ES-I3 (cell line): Measurements from ENCODE around the gene BIRC6.

Experiments
- H3K36me3 ChIP-seq: 2 replicates; pipeline ENCODE4 v1.6.1; 2013; ENCODE audit warnings: mild to moderate bottlenecking, low read length, control low read depth, moderate library complexity; ENCODE audit not compliant: insufficient read depth
- H3K4me1 ChIP-seq: 2 replicates; pipeline ENCODE4 v1.6.1; 2013; ENCODE audit warnings: mild to moderate bottlenecking, control low read depth, low read length; ENCODE audit not compliant: insufficient read depth
- H3K9ac ChIP-seq: 2 replicates; pipeline ENCODE4 v1.6.1; 2013; ENCODE audit warnings: low read depth, mild to moderate bottlenecking, low read length, moderate library complexity
- H3K9me3 ChIP-seq: 2 replicates; pipeline ENCODE4 v1.6.1; 2013; ENCODE audit warnings: mild to moderate bottlenecking, low read length, moderate library complexity; ENCODE audit not compliant: control insufficient read depth, insufficient read depth

Gene BIRC6

DNA sequence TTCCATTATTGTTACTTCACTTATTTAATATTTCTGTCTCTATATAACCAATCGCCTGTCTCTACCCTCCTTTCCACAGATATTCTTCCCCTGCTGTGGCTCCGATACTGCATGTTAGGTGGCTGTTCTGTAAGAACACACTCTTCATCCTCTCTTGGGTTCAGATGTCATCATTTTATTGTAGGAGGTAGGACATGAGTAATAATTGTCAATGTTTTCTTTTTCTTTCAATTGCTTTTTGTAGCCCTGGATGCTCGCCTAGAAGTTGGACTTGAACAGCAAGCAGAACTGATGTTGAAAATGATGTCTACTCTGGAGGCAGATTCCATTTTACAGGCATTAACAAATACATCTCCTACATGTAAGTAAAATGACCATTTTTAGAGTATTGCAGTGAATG, 128.6 kb downstream of the BIRC6 start:
- peaks cover 10% of the 10 kb centered on the region for H3K36me3 ChIP-seq
- H3K9me3 ChIP-seq = no peaks in the 10 kb centered on the region
- no peak overlapping the region for H3K9ac ChIP-seq
- no peaks in the 10 kb centered on the region for H3K4me1 ChIP-seq

DNA sequence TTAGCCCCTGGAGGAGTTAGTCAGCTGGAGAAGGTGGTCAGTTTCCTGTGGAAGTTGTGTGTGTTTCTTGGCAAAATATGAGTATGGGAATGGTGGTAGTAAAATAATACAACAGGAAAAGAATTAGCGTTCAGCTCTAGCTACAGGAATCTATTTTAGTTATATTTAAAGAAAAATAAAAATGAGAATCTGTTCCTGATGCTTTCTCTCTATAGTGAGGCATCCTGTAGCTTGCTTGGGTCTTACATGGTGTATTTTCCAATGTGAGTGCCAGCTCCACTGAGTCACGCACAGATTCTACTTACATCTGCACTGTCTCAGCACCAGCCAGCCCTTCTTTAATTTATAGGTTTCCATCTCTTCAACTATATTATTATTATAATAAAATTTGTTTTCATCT, 132.2 kb downstream of the BIRC6 start:
- H3K36me3 ChIP-seq = peaks cover 10% of the 10 kb centered on the region
- H3K4me1 ChIP-seq = no peaks in the 10 kb centered on the region
- no peaks in the 10 kb centered on the region for H3K9me3 ChIP-seq
- no peak overlapping the region for H3K9ac ChIP-seq

DNA sequence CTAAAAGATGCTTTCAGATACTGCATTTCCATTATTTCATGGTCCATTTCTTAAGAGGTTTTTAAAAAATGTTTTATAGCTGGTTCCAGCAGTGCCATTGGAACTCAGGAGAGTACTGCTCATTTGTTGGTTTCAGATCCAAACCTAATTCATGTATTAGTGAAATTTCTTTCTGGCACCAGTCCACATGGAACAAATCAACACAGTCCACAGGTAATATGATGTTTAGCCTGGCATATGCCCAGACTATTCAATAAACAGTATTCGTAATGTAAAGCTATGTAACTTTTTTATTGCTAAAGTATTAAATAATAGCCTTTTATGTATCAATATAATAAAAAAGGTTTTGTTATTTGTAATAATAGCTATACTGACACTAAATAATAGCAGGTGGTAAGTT, 134.5 kb downstream of the BIRC6 start:
- H3K4me1 ChIP-seq = peaks cover 5% of the 10 kb centered on the region; the same call in 1 of the 2 replicates
- no peaks in the 10 kb centered on the region for H3K9me3 ChIP-seq
- peaks cover 7% of the 10 kb centered on the region for H3K36me3 ChIP-seq
- H3K9ac ChIP-seq = no peak overlapping the region

DNA sequence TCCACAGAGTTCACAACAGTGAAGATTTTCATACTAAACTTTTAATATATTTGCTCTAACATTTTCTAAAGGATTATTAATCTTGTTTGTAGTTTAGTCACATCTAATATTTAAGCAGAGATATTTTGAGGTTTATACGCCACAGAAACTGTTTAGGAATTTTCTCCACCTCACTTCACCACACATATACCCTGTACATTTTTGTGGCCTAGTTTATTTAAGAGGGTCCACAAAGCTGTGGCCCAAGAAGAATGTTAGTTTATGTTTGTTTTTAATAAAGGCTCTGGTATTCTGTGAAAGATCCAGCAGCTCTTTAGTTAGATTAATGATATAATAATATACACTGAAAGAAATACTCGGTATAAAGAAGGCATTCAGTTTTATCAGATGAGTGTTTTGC, 138.3 kb downstream of the BIRC6 start:
- no peak overlapping the region for H3K9ac ChIP-seq
- H3K4me1 ChIP-seq = peaks cover 10% of the 10 kb centered on the region; the same call in 1 of the 2 replicates
- no peaks in the 10 kb centered on the region for H3K9me3 ChIP-seq
- 0 out of 2 replicates have a peak, but pooled peaks cover 4% of the 10 kb centered on the region for H3K36me3 ChIP-seq

DNA sequence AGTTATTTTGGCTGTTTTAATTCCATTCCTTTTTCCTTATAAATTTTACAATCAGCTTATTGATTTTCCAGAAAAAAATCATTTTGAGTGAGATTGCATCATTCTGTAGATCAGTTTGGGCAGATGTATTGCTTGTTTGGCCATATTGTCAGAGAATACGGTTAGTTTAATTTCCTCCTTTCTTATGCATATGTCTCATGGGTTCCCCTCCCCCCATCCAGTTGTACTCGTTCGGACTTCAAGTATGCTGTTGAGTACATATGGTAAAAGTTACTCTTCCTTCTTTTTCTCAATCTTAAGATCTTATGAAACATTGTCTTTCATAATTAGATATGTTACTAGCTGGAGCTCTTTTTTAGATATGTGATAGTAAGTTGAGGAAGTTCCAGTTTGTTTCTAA, 139.8 kb downstream of the BIRC6 start:
- Histone ChIP-seq H3K9me3 (no peaks in the 10 kb centered on the region), H3K4me1 (peaks cover 10% of the 10 kb centered on the region; the same call in 1 of the 2 replicates), H3K36me3 (0 out of 2 replicates have a peak, but pooled peaks cover 3% of the 10 kb centered on the region), H3K9ac (no peak overlapping the region)

DNA sequence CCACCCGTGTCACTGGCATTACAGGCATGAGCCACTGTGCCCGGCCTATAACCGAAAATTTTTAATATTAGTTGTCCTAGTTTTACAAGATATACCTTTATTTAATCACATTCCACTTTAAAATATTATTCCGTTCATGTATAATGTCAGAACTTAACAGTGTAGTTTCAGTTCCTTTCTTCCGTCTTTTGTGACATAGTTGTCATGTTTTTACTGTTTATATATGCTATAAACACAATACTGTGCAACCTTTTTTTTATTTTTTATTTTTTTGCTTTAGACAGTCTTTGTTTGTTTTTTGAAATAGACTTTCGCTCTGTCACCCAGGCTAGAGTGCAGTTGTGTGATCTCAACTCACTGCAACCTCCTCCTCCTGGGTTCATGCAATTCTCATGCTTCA, 141.5 kb downstream of the BIRC6 start:
- peaks cover 10% of the 10 kb centered on the region; the same call in 1 of the 2 replicates for H3K4me1 ChIP-seq
- 0 out of 2 replicates have a peak, but pooled peaks cover 3% of the 10 kb centered on the region for H3K36me3 ChIP-seq
- H3K9me3 ChIP-seq = no peaks in the 10 kb centered on the region
- no peak overlapping the region for H3K9ac ChIP-seq

DNA sequence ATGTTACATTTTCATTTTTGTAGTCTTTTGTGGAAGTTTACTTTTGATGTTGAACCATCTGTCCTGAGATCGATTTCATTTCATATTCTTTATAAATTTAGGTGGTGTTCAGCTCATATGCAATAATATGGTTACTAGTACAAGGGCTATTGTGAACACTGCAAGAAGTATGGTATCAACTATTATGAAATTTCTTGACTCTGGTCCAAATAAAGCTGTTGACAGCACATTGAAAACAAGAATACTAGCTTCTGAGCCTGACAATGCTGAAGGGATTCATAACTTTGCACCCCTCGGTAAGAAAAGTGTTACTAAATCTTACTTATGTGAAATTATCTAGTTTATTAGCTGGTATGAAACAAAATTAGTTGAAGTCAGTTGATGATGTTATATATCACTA, 146.1 kb downstream of the BIRC6 start:
- Histone ChIP-seq H3K36me3 (peaks cover 5% of the 10 kb centered on the region; the same call in 1 of the 2 replicates), H3K9me3 (no peaks in the 10 kb centered on the region), H3K9ac (no peak overlapping the region), H3K4me1 (no peaks in the 10 kb centered on the region)

DNA sequence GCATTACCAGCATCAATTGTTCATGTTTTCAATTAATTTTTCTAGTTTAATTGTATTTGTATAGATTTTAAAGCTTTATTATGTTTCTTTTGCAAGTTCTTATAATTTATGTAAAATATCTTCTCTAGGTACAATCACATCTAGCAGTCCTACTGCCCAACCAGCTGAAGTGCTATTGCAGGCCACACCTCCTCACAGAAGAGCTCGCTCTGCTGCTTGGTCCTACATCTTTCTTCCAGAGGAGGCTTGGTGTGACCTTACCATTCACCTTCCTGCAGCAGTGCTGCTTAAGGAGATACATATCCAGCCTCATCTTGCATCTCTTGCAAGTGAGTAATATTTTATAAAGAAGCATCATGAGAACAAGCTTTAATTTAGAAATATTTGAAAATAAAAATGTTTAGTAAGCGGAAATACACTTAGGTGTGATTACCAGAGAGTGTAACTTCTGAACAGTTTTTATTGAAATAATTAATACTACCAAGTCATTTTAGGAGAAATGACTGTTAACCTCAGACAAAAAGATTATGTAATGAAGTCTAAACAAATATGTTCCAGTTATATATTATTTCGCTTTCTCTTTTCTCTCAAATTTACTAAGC, 148.2 kb downstream of the BIRC6 start:
- H3K4me1 ChIP-seq = no peaks in the 10 kb centered on the region
- no peaks in the 10 kb centered on the region for H3K9me3 ChIP-seq
- no peak overlapping the region for H3K9ac ChIP-seq
- H3K36me3 ChIP-seq = peaks cover 3% of the 10 kb centered on the region; the same call in 1 of the 2 replicates

DNA sequence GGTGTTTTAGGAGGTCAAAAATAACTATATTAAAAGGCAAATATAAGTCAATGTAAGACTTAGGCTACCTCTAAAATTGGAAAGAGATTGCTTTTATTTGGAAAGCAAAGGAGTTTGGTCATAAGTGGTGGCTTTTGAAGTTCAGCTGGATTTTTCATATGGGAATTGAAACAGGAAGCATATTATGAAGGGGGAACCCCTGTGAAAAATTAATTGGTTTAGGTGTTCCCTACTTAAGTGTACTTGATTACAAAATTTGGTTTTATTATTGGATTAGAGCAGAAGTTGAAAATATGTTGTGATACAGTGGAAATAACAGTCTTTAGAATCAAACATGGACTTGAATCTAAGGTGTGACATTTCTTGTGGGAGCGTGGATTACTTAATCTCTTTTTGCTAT, 149.6 kb downstream of the BIRC6 start:
- peaks cover 3% of the 10 kb centered on the region; the same call in 1 of the 2 replicates for H3K36me3 ChIP-seq

DNA sequence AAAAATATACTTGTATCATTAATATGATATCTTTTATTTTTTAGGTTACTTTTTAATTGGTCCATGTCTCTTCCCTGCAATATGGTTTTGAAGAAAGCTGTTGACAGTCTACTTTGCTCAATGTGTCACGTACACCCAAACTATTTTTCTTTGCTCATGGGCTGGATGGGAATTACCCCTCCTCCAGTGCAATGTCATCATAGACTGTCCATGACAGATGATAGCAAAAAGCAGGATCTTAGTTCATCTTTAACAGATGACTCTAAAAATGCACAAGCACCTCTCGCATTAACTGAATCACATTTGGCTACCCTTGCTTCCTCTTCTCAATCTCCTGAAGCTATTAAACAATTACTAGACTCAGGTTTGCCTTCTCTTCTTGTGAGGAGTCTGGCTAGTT, 158.1 kb downstream of the BIRC6 start:
- Histone ChIP-seq H3K36me3 (peaks cover 8% of the 10 kb centered on the region; the same call in 1 of the 2 replicates), H3K9ac (no peak overlapping the region), H3K9me3 (no peaks in the 10 kb centered on the region), H3K4me1 (no peaks in the 10 kb centered on the region)

More for the DNA sequence above, 149.6 kb downstream of the BIRC6 start:
- no peak overlapping the region for H3K9ac ChIP-seq
- no peaks in the 10 kb centered on the region for H3K4me1 ChIP-seq
- no peaks in the 10 kb centered on the region for H3K9me3 ChIP-seq

DNA sequence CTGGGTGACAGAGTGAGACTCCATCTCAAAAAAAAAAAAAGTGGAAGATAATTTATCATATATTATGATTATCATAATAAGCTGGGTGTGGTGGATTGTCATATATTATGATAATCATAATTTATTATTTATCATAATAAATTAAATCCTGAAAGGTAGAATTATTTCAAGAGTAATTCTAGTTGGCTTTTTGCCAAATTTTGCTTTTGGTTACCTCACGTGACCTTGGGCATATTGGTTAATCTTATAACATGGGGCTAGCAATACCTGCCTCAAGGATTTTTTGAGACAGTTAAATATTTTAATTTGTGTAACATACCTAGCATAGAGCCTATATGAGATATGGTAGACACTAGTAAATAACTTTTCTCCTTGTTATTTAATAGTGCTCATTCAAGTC, 159.7 kb downstream of the BIRC6 start:
- no peaks in the 10 kb centered on the region for H3K4me1 ChIP-seq

DNA sequence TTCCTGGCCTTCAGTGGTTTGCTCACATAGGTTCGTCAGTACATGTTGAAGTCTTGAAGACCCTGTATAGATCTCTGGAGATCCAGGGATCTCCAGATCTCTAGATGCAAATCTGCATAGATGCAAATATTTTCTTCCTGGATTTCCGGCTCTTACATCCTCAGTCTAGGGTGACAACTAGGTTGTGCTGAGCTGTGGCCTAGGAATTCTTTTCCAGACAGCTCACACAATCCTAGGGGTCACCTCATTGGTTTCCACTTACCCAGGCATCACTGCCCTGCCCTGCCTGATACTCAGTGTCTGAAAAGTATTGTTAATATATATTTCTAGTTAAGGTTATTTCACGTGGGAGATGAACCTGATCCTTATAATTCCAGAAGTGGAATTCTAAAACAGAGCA, 165.9 kb downstream of the BIRC6 start:
- Histone ChIP-seq H3K36me3 (peaks cover 10% of the 10 kb centered on the region; the same call in 1 of the 2 replicates), H3K9me3 (no peaks in the 10 kb centered on the region), H3K9ac (no peak overlapping the region), H3K4me1 (no peaks in the 10 kb centered on the region)

More for the DNA sequence above, 159.7 kb downstream of the BIRC6 start:
- Histone ChIP-seq H3K36me3 (peaks cover 8% of the 10 kb centered on the region; the same call in 1 of the 2 replicates), H3K9me3 (no peaks in the 10 kb centered on the region), H3K9ac (no peak overlapping the region)

DNA sequence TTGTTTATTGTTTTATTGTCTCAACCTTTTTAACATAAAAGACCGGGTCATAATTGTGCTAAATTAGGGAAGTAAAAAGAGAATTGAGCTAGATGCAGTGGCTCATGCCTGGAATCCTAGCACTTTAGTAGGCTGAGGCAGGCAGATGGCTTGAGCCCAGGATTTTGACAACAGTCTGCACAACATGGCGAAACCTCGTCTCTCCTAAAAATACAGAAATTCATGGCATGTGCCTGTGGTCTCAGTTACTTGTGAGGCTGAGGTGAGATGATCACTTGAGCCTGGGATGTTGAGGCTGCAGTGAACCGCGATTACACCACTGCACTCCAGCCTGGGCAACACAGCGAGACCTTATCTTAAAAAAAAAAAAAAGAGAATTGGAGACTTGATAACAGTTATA, 166.9 kb downstream of the BIRC6 start:
- H3K4me1 ChIP-seq = no peaks in the 10 kb centered on the region
- no peaks in the 10 kb centered on the region for H3K9me3 ChIP-seq
- H3K36me3 ChIP-seq = peaks cover 10% of the 10 kb centered on the region; the same call in 1 of the 2 replicates
- no peak overlapping the region for H3K9ac ChIP-seq

DNA sequence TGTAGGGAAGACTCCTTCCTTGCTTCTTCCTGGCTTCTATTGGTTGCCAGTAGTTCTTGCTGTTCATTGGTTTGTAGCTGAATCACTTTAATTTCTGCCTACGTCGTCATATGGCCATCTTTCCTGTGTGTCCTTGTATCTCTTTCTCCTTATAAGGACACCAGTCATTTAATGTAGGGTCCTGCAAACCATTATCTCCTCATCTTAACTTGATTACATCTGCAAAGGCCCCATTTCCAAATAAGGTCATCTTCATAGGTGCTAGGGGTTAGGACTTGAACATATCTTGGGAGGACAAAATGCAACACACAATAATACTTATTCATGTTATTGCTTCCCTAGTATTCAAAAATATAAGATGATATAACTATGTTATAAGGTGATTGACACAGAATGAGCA, 175.5 kb downstream of the BIRC6 start:
- Histone ChIP-seq H3K4me1 (no peaks in the 10 kb centered on the region), H3K36me3 (no peaks in the 10 kb centered on the region), H3K9ac (no peak overlapping the region), H3K9me3 (no peaks in the 10 kb centered on the region)

DNA sequence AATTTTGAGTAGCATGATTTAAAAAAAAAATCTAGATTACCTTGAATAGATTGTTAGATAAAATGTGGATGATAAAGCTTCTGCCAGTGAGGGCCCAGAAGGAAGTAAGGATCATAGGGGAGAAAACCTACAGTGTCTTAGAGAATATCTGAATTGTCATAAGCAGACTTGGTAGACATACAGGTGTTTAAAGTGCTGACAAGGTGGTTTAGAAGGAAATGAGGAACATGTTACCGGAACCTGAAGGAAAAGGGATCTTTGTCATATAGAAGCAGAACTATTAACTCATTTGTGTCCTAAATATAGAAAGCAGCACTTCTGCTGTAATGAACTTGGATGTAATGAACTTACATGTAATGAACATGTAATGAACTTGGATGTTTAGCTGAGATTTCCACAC, 176.1 kb downstream of the BIRC6 start:
- no peaks in the 10 kb centered on the region for H3K4me1 ChIP-seq
- H3K36me3 ChIP-seq = 0 out of 2 replicates have a peak, but pooled peaks cover 2% of the 10 kb centered on the region
- no peaks in the 10 kb centered on the region for H3K9me3 ChIP-seq
- H3K9ac ChIP-seq = no peak overlapping the region
